Stimulated activated CD4-positive, alpha-beta T cell treated with anti-CD3 and anti-CD28 coated beads, Interleukin-15, amount 100 ng/mL, for 24 hours (primary cell): ENCODE measurements around the gene RPS6KA4.

Experiments used
- DNase-seq: peaks from one replicate; pipeline ENCODE4 v3.0.0-alpha.2; 2020

RPS6KA4 gene

GRCh38 chr11:64349404-64349803 lies 9.6 kb upstream of the RPS6KA4 start:
- no peak for DNase-seq

- DNase-seq, result no peak
Measured at GRCh38 chr11:64351136-64351631, 7.8 kb upstream of the RPS6KA4 start.

- no peak for DNase-seq
Measured at GRCh38 chr11:64352099-64352994, 6.6 kb upstream of the RPS6KA4 start.

- DNase-seq, result no peak
Measured at GRCh38 chr11:64352995-64353714, 5.8 kb upstream of the RPS6KA4 start.

- no peak for DNase-seq
Measured at GRCh38 chr11:64353715-64354506, 5.1 kb upstream of the RPS6KA4 start.

- peak; percentile 61 for DNase-seq
Measured at GRCh38 chr11:64355078-64355940, 3.7 kb upstream of the RPS6KA4 start.

- DNase-seq, result peak; percentile 55
Measured at GRCh38 chr11:64356498-64357411, 2.2 kb upstream of the RPS6KA4 start.

GRCh38 chr11:64357446-64357845 lies 1.5 kb upstream of the RPS6KA4 start:
- no peak for DNase-seq

- DNase-seq, result peak; percentile 74
Measured at GRCh38 chr11:64357904-64358535, 942 bp upstream of the RPS6KA4 start.

GRCh38 chr11:64358536-64358906 lies 441 bp upstream of the RPS6KA4 start:
- DNase-seq, result no peak

- peak; percentile 54 for DNase-seq
Measured at GRCh38 chr11:64359712-64360445, 917 bp downstream of the RPS6KA4 start.

GRCh38 chr11:64360448-64360921 lies 1.5 kb downstream of the RPS6KA4 start:
- no peak for DNase-seq

GRCh38 chr11:64361659-64362058 lies 2.7 kb downstream of the RPS6KA4 start:
- DNase-seq, result no peak

GRCh38 chr11:64362339-64362738 lies 3.4 kb downstream of the RPS6KA4 start:
- DNase-seq, result no peak

GRCh38 chr11:64364435-64364834 lies 5.5 kb downstream of the RPS6KA4 start:
- DNase-seq, result no peak

- DNase-seq, result no peak
Measured at GRCh38 chr11:64364911-64365310, 5.9 kb downstream of the RPS6KA4 start.

- no peak for DNase-seq
Measured at GRCh38 chr11:64366751-64367150, 7.8 kb downstream of the RPS6KA4 start.

GRCh38 chr11:64367931-64368672 lies 9.1 kb downstream of the RPS6KA4 start:
- DNase-seq, result no peak

GRCh38 chr11:64368673-64369074 lies 9.7 kb downstream of the RPS6KA4 start:
- no peak for DNase-seq
